Measurements from ENCODE around the gene NTNG2.

DNA sequence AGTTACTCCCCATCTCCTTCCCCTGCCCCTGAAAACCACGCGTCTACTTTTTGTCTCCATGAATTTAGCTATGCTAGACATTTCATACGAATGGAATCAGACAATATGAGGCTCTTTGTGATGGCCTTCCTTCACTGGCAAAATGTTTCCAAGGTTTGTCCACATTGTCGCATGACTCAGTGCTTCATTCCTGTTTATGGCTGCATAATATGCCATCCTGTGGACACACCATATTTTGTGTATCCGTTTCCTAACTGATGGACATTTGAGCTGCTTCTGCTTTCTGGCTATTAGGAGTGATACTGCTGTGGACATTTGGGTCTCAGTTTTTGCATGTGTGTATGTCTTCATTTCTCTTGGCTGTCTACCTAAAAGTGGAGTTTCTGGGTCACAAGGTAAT is 14.5 kb downstream of the NTNG2 start:
- TF ChIP-seq RFX7 (CRISPR knock-in tag; IDR thresholded peaks at IDR 0.05) (no peak), JUN (IDR thresholded peaks at IDR 0.05; ENCODE audit: borderline replicate concordance, low read depth, low read length) (no peak), JUN (CRISPR knock-in tag; IDR thresholded peaks at IDR 0.05; ENCODE audit: borderline replicate concordance) (no peak), ZNF324 (CRISPR knock-in tag; IDR thresholded peaks at IDR 0.05) (no peak), CBX5 (IDR thresholded peaks at IDR 0.05; ENCODE audit: borderline replicate concordance, low read depth) (no peak)
